ENCODE results near the gene PGAM5.

DNA sequence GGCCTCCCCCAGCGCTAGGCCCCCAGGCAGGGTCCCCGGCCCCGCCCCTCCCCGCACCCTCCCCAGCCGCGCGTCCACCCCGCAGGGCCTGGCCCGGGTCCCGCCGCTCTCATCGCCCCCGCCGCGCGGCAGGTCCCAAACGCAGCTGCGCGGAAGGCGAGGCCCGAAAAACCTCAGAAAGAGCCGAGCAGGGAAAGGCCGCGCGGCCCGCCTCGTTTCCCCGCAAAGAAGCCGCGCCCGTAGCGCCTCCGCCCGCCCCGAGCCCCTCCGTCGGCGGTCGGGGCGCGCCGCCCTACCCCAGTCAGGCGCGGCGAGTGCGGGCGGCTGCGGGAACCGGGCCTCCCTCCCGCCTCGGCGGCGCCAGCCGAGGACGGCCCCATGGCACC lies 23.8 kb upstream of the PGAM5 start:
- TF ChIP-seq, protein P1, sequence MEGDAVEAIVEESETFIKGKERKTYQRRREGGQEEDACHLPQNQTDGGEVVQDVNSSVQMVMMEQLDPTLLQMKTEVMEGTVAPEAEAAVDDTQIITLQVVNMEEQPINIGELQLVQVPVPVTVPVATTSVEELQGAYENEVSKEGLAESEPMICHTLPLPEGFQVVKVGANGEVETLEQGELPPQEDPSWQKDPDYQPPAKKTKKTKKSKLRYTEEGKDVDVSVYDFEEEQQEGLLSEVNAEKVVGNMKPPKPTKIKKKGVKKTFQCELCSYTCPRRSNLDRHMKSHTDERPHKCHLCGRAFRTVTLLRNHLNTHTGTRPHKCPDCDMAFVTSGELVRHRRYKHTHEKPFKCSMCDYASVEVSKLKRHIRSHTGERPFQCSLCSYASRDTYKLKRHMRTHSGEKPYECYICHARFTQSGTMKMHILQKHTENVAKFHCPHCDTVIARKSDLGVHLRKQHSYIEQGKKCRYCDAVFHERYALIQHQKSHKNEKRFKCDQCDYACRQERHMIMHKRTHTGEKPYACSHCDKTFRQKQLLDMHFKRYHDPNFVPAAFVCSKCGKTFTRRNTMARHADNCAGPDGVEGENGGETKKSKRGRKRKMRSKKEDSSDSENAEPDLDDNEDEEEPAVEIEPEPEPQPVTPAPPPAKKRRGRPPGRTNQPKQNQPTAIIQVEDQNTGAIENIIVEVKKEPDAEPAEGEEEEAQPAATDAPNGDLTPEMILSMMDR (IDR thresholded peaks at IDR 0.05; ENCODE audit: low read length), result no peak
- no peak for TF ChIP-seq EZH2 (optimal IDR thresholded peaks at IDR 0.05; ENCODE audit: low read depth, low read length)
- TF ChIP-seq EZH2phosphoT487 (IDR thresholded peaks at IDR 0.05; ENCODE audit: low read length), result no peak

Measured in MM.1S (cell line).